ENCODE data around the gene KCNK17.

KCNK17 gene

GRCh38 chr6:39343396-39343870, 29.2 kb upstream of the KCNK17 start:
- no peak overlapping the region for H3K4me3 ChIP-seq (replicated peaks in 1 of 2; ENCODE audit: low read depth in 2 of 2, low read length in 2 of 2)
- TF ChIP-seq CTCF (IDR thresholded peaks at IDR 0.05; ENCODE audit: low read depth, low read length), result no peak

GRCh38 chr6:39342692-39343395, 28.6 kb upstream of the KCNK17 start:
- DNase-seq (ENCODE audit: low read depth in 2 of 2), result no peak
- no peak overlapping the region for H3K4me3 ChIP-seq (replicated peaks in 1 of 2; ENCODE audit: low read depth in 2 of 2, low read length in 2 of 2)
- no peak for TF ChIP-seq CTCF (IDR thresholded peaks at IDR 0.05; ENCODE audit: low read depth, low read length)

More at GRCh38 chr6:39343396-39343870, 29.2 kb upstream of the KCNK17 start:
- DNase-seq (ENCODE audit: low read depth in 2 of 2), result no peak

GRCh38 chr6:39341937-39342336, 27.7 kb upstream of the KCNK17 start:
- no peak for DNase-seq (ENCODE audit: low read depth in 2 of 2)
- no peak for TF ChIP-seq CTCF (IDR thresholded peaks at IDR 0.05; ENCODE audit: low read depth, low read length)
- no peak overlapping the region for H3K4me3 ChIP-seq (replicated peaks in 1 of 2; ENCODE audit: low read depth in 2 of 2, low read length in 2 of 2)

GRCh38 chr6:39341352-39341751, 27.1 kb upstream of the KCNK17 start:
- H3K4me3 ChIP-seq (replicated peaks in 1 of 2; ENCODE audit: low read depth in 2 of 2, low read length in 2 of 2), result no peak overlapping the region
- no peak for DNase-seq (ENCODE audit: low read depth in 2 of 2)
- no peak for TF ChIP-seq CTCF (IDR thresholded peaks at IDR 0.05; ENCODE audit: low read depth, low read length)

GRCh38 chr6:39339868-39340550, 25.8 kb upstream of the KCNK17 start:
- H3K4me3 ChIP-seq (replicated peaks in 1 of 2; ENCODE audit: low read depth in 2 of 2, low read length in 2 of 2), result no peak overlapping the region
- TF ChIP-seq CTCF (IDR thresholded peaks at IDR 0.05; ENCODE audit: low read depth, low read length), result no peak
- DNase-seq (ENCODE audit: low read depth in 2 of 2), result no peak

GRCh38 chr6:39339096-39339867, 25.1 kb upstream of the KCNK17 start:
- DNase-seq (ENCODE audit: low read depth in 2 of 2), result no peak

More at GRCh38 chr6:39339096-39339867, 25.1 kb upstream of the KCNK17 start:
- no peak for TF ChIP-seq CTCF (IDR thresholded peaks at IDR 0.05; ENCODE audit: low read depth, low read length)
- no peak overlapping the region for H3K4me3 ChIP-seq (replicated peaks in 1 of 2; ENCODE audit: low read depth in 2 of 2, low read length in 2 of 2)

Measured in cardiac fibroblast (primary cell).